ENCODE data around the gene ARAP3.

Gene ARAP3

DNA sequence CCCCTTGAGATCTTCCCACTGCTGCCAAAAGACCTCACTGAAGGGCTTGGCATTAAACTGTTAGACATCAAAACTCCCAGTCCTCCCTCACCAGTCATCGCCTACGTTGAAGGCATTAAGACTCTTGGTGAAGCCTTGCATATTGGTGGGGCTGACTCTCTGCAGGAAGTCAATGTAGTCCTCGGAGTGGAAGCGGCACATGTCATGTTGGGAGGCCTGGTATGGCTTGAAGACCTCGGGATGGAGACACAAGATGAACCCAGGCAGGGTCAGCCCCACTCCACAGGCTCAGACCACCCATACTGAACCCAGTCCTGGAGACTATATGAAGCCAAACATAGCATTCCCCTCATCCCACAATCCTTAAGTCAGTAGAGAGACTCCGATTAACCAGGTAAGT lies 47.3 kb downstream of the ARAP3 start:
- CTCF ChIA-PET = interaction anchor here (0.7 to 10.4 kb wide), 2 partner anchors 15 to 42 kb away, joined by 3 to 101 read pairs; partner anchors contain the start of gene DIAPH1
- no peak for DNase-seq (ENCODE audit: extremely low spot score)
- TF ChIP-seq SP1 (IDR thresholded peaks at IDR 0.05) = no peak
- no peak for TF ChIP-seq NFRKB (IDR thresholded peaks at IDR 0.05)
- TF ChIP-seq, protein P1, sequence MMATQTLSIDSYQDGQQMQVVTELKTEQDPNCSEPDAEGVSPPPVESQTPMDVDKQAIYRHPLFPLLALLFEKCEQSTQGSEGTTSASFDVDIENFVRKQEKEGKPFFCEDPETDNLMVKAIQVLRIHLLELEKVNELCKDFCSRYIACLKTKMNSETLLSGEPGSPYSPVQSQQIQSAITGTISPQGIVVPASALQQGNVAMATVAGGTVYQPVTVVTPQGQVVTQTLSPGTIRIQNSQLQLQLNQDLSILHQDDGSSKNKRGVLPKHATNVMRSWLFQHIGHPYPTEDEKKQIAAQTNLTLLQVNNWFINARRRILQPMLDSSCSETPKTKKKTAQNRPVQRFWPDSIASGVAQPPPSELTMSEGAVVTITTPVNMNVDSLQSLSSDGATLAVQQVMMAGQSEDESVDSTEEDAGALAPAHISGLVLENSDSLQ (IDR thresholded peaks at IDR 0.05) = no peak
- no peak for TF ChIP-seq FOXA1 (IDR thresholded peaks at IDR 0.05)
- TF ChIP-seq SUZ12 (IDR thresholded peaks at IDR 0.05) = no peak
- TF ChIP-seq ARNT (IDR thresholded peaks at IDR 0.05) = no peak
- POLR2A ChIA-PET = interaction anchor here (1.9 kb wide), 1 partner anchor 15 kb away, joined by 11 read pairs; the partner anchor contains the start of gene DIAPH1

- POLR2A ChIA-PET = interaction anchor here (1.9 kb wide), 1 partner anchor 14 kb away, joined by 11 read pairs; the partner anchor contains the start of gene DIAPH1
These were observed 48.0 kb downstream of the ARAP3 start for GRCh38 chr5:141633871-141634561.

GRCh38 chr5:141632650-141633049 lies 49.4 kb downstream of the ARAP3 start:
- CTCF ChIA-PET = interaction anchor here (10.4 kb wide), 1 partner anchor 12 kb away, joined by 101 read pairs; the partner anchor contains the start of gene DIAPH1
- POLR2A ChIA-PET = no interaction called here
- DNase-seq (ENCODE audit: extremely low spot score) = no peak
- TF ChIP-seq ZNF384 (IDR thresholded peaks at IDR 0.05) (no peak), TARDBP (IDR thresholded peaks at IDR 0.05) (no peak), FOXA1 (IDR thresholded peaks at IDR 0.05) (no peak), SUZ12 (IDR thresholded peaks at IDR 0.05) (no peak), L3MBTL2 (conservative IDR thresholded peaks at IDR 0.05) (no peak), HDGF (IDR thresholded peaks at IDR 0.05; ENCODE audit: borderline replicate concordance) (no peak), ELF4 (IDR thresholded peaks at IDR 0.05) (no peak), NFRKB (IDR thresholded peaks at IDR 0.05) (no peak)
- TF ChIP-seq, protein P1 (IDR thresholded peaks at IDR 0.05) = no peak

More at GRCh38 chr5:141633871-141634561, 48.0 kb downstream of the ARAP3 start:
- TF ChIP-seq BHLHE40 (IDR thresholded peaks at IDR 0.05; ENCODE audit: borderline replicate concordance) = no peak
- no peak for TF ChIP-seq FOXK2 (IDR thresholded peaks at IDR 0.05)
- CTCF ChIA-PET = interaction anchor here (0.7 to 10.4 kb wide), 3 partner anchors 14 to 674 kb away, joined by 3 to 101 read pairs (median 5); partner anchors contain the start of gene DIAPH1
- no peak for DNase-seq (ENCODE audit: extremely low spot score)

DNA sequence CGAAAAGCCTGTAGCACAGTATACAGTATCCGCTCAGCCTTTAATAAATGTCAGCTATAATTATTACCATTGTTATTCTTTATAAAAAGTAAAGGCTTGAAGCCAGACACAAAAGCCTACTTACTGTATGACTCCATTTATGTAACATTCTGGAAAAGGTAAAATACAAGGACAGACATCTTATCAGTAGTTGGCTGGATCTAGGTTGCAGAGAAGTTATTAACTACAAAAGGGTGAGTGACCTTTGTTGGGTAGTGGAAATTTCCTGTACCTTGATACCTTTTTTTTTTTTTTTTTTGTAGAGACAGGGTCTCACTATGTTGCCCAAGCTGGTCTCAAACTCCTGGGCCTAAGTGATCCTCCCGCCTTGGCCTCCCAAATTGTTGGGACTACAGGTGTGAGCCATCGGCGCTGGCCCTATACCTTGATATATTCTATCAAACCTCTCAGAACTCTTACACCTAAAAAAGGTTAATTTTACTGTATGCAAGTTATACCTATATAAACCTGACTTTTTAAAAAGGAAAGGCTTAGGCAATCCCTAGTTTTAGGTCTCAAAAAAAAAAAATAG lies 51.4 kb downstream of the ARAP3 start:
- ChIA-PET POLR2A (interaction anchor here (2.9 kb wide), 1 partner anchor 12 kb away, joined by 11 read pairs; the partner anchor contains the start of gene DIAPH1), CTCF (interaction anchor here (10.4 kb wide), 1 partner anchor 10 kb away, joined by 101 read pairs; the partner anchor contains the start of gene DIAPH1)
- no peak for TF ChIP-seq ELF4 (IDR thresholded peaks at IDR 0.05)
- TF ChIP-seq, protein P1 (IDR thresholded peaks at IDR 0.05) = no peak
- no peak for TF ChIP-seq ZNF384 (IDR thresholded peaks at IDR 0.05)
- no peak for TF ChIP-seq ARNT (IDR thresholded peaks at IDR 0.05)
- no peak for TF ChIP-seq FOXM1 (IDR thresholded peaks at IDR 0.05; ENCODE audit: borderline replicate concordance)
- no peak for TF ChIP-seq FOXK2 (IDR thresholded peaks at IDR 0.05)
- DNase-seq (ENCODE audit: extremely low spot score) = no peak

DNA sequence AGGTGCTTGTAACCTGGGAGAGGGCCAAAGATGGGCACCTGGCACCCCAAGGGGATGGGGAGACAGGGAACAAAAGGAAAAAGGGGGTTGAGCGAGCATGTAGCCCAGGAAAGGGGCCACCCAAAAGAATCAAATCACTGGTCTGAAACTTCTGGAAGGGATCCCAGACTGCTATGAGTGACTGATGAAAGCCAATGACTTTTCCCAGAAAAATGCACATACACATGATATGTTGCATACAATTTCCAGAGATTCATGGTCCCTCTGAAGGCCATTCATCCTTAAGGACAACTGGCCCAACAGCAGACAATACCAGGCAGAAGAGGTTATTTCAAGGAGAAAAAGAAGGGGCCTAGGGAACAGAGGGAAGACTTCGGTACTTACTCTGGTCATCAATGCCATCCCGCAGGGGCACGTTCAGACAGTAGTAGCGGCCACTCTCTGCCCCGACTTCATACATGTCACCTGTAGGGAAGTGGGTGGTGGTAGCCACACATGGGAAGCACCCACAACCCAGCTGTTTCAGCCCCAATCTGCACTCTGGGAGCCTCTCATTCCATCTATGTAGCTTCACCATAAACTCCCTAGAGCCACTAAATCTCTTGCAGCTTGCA lies 53.7 kb downstream of the ARAP3 start:
- POLR2A ChIA-PET = interaction anchor here (3.4 kb wide), 1 partner anchor 8 kb away, joined by 33 read pairs; the partner anchor contains the start of genes HDAC3 and RELL2
- CTCF ChIA-PET = interaction anchor here (1.2 to 10.4 kb wide), 2 partner anchors 8 to 9 kb away, joined by 3 to 101 read pairs; partner anchors contain the start of gene DIAPH1
- no peak for DNase-seq (ENCODE audit: extremely low spot score)
- TF ChIP-seq L3MBTL2 (conservative IDR thresholded peaks at IDR 0.05) = no peak
- TF ChIP-seq SP1 (IDR thresholded peaks at IDR 0.05) = no peak
- TF ChIP-seq TARDBP (IDR thresholded peaks at IDR 0.05) = no peak
- no peak for TF ChIP-seq ELF4 (IDR thresholded peaks at IDR 0.05)
- TF ChIP-seq SUZ12 (IDR thresholded peaks at IDR 0.05) = no peak
- TF ChIP-seq FOXA1 (IDR thresholded peaks at IDR 0.05) = no peak
- TF ChIP-seq ARNT (IDR thresholded peaks at IDR 0.05) = no peak
- no peak for TF ChIP-seq NFRKB (IDR thresholded peaks at IDR 0.05)
- no peak for TF ChIP-seq LEF1 (IDR thresholded peaks at IDR 0.05; ENCODE audit: borderline replicate concordance)
- no peak for TF ChIP-seq BHLHE40 (IDR thresholded peaks at IDR 0.05; ENCODE audit: borderline replicate concordance)
- TF ChIP-seq HDGF (IDR thresholded peaks at IDR 0.05; ENCODE audit: borderline replicate concordance) = no peak
- TF ChIP-seq FOXK2 (IDR thresholded peaks at IDR 0.05) = no peak
- TF ChIP-seq CTBP1 (IDR thresholded peaks at IDR 0.05; ENCODE audit: borderline replicate concordance) = no peak

GRCh38 chr5:141623611-141624010 lies 58.4 kb downstream of the ARAP3 start:
- TF ChIP-seq BHLHE40 (IDR thresholded peaks at IDR 0.05; ENCODE audit: borderline replicate concordance) (no peak), ARNT (IDR thresholded peaks at IDR 0.05) (no peak)
- DNase-seq (ENCODE audit: extremely low spot score) = no peak
- ChIA-PET CTCF (no interaction called here), POLR2A (interaction anchor here (3.3 kb wide), 1 partner anchor 13 kb away, joined by 18 read pairs; the partner anchor contains the start of genes HDAC3 and RELL2)

Measured in HEK293T (cell line).